HUES48 (cell line): ENCODE results near the gene AFDN.

Experiments used
- H3K27ac ChIP-seq: one replicate; pipeline ENCODE4 v1.7.0; 2013; ENCODE audit warnings: low read depth, low read length, inconsistent platforms
- H3K27me3 ChIP-seq: 2 replicates; pipeline ENCODE4 v1.6.1; 2013; ENCODE audit warnings: mild to moderate bottlenecking, low read length; ENCODE audit not compliant: control insufficient read depth, insufficient read depth
- H3K36me3 ChIP-seq: 2 replicates; pipeline ENCODE4 v1.6.1; 2013; ENCODE audit warnings: low read length; ENCODE audit not compliant: control insufficient read depth, insufficient read depth
- H3K4me1 ChIP-seq: 2 replicates; pipeline ENCODE4 v1.6.1; 2013; ENCODE audit warnings: mild to moderate bottlenecking, low read length; ENCODE audit not compliant: control insufficient read depth, insufficient read depth
- H3K4me3 ChIP-seq: 2 replicates; pipeline ENCODE4 v1.5.1; 2013; ENCODE audit warnings: mild to moderate bottlenecking, low read depth, low read length
- H3K9ac ChIP-seq: 2 replicates; pipeline ENCODE4 v1.6.1; 2013; ENCODE audit warnings: mild to moderate bottlenecking, low read depth, low read length, moderate library complexity
- H3K9me3 ChIP-seq: 2 replicates; pipeline ENCODE4 v1.6.1; 2013; ENCODE audit warnings: low read length; ENCODE audit not compliant: control insufficient read depth, insufficient read depth

AFDN gene

GRCh38 chr6:167858842-167859664, 32.3 kb downstream of the AFDN start:
- no peaks in the 10 kb centered on the region for H3K36me3 ChIP-seq
- peaks cover 74% of the 10 kb centered on the region for H3K4me1 ChIP-seq
- no peaks in the 10 kb centered on the region for H3K9me3 ChIP-seq
- H3K27ac ChIP-seq: peak overlapping the region; percentile 44
- H3K9ac ChIP-seq: no peak overlapping the region
- H3K4me3 ChIP-seq: no peak overlapping the region
- no peaks in the 10 kb centered on the region for H3K27me3 ChIP-seq

GRCh38 chr6:167860550-167861226, 34.0 kb downstream of the AFDN start:
- no peak overlapping the region for H3K4me3 ChIP-seq
- no peak overlapping the region; the same call in 1 of the 2 replicates for H3K9ac ChIP-seq
- H3K9me3 ChIP-seq: no peaks in the 10 kb centered on the region
- H3K27ac ChIP-seq: peak overlapping the region; percentile 56
- H3K4me1 ChIP-seq: peaks cover 66% of the 10 kb centered on the region
- H3K36me3 ChIP-seq: peaks cover 5% of the 10 kb centered on the region
- no peaks in the 10 kb centered on the region for H3K27me3 ChIP-seq

GRCh38 chr6:167861424-167861823, 34.7 kb downstream of the AFDN start:
- H3K27me3 ChIP-seq: no peaks in the 10 kb centered on the region
- H3K9ac ChIP-seq: no peak overlapping the region
- no peaks in the 10 kb centered on the region for H3K9me3 ChIP-seq
- no peak overlapping the region for H3K4me3 ChIP-seq
- H3K36me3 ChIP-seq: peaks cover 5% of the 10 kb centered on the region
- peaks cover 67% of the 10 kb centered on the region for H3K4me1 ChIP-seq
- H3K27ac ChIP-seq: no peak overlapping the region

- Histone ChIP-seq H3K9me3 (no peaks in the 10 kb centered on the region), H3K9ac (no peak overlapping the region), H3K27ac (no peak overlapping the region), H3K27me3 (no peaks in the 10 kb centered on the region), H3K36me3 (peaks cover 23% of the 10 kb centered on the region), H3K4me3 (no peak overlapping the region), H3K4me1 (peaks cover 49% of the 10 kb centered on the region)
These were observed 37.2 kb downstream of the AFDN start for GRCh38 chr6:167863897-167864296.

- Histone ChIP-seq H3K4me3 (peak overlapping the region; percentile 16; the same call in 1 of the 2 replicates), H3K9ac (no peak overlapping the region), H3K27me3 (no peaks in the 10 kb centered on the region), H3K27ac (peak overlapping the region; percentile 51), H3K9me3 (no peaks in the 10 kb centered on the region), H3K4me1 (peaks cover 22% of the 10 kb centered on the region), H3K36me3 (peaks cover 51% of the 10 kb centered on the region)
These were observed 39.9 kb downstream of the AFDN start for GRCh38 chr6:167866642-167867041.

- H3K27me3 ChIP-seq: no peaks in the 10 kb centered on the region
- H3K4me3 ChIP-seq: no peak overlapping the region
- H3K36me3 ChIP-seq: peaks cover 79% of the 10 kb centered on the region
- H3K4me1 ChIP-seq: peaks cover 17% of the 10 kb centered on the region
- no peaks in the 10 kb centered on the region for H3K9me3 ChIP-seq
- no peak overlapping the region for H3K27ac ChIP-seq
- no peak overlapping the region for H3K9ac ChIP-seq
These were observed 43.6 kb downstream of the AFDN start for GRCh38 chr6:167870321-167870720.

GRCh38 chr6:167872538-167873210, 46.0 kb downstream of the AFDN start:
- Histone ChIP-seq H3K27ac (no peak overlapping the region), H3K27me3 (no peaks in the 10 kb centered on the region), H3K36me3 (peaks cover 94% of the 10 kb centered on the region), H3K9ac (no peak overlapping the region), H3K9me3 (no peaks in the 10 kb centered on the region), H3K4me3 (no peak overlapping the region), H3K4me1 (no peaks in the 10 kb centered on the region)

- Histone ChIP-seq H3K9me3 (no peaks in the 10 kb centered on the region), H3K27me3 (no peaks in the 10 kb centered on the region), H3K4me3 (no peak overlapping the region), H3K9ac (no peak overlapping the region), H3K4me1 (peaks cover 27% of the 10 kb centered on the region), H3K36me3 (peaks cover 86% of the 10 kb centered on the region), H3K27ac (no peak overlapping the region)
These were observed 51.5 kb downstream of the AFDN start for GRCh38 chr6:167877994-167878779.

GRCh38 chr6:167879612-167880011, 52.9 kb downstream of the AFDN start:
- Histone ChIP-seq H3K4me3 (no peak overlapping the region), H3K4me1 (peaks cover 27% of the 10 kb centered on the region), H3K9me3 (no peaks in the 10 kb centered on the region), H3K36me3 (peaks cover 90% of the 10 kb centered on the region), H3K27me3 (no peaks in the 10 kb centered on the region), H3K9ac (no peak overlapping the region), H3K27ac (peak overlapping the region; percentile 42)

- Histone ChIP-seq H3K36me3 (peaks cover 89% of the 10 kb centered on the region), H3K4me3 (no peak overlapping the region), H3K9me3 (no peaks in the 10 kb centered on the region), H3K27ac (peak overlapping the region; percentile 69), H3K27me3 (no peaks in the 10 kb centered on the region), H3K9ac (no peak overlapping the region), H3K4me1 (peaks cover 27% of the 10 kb centered on the region)
These were observed 54.6 kb downstream of the AFDN start for GRCh38 chr6:167881327-167881726.
